ENCODE results near the gene MDH2. TPM values are rescaled to one million over a fixed set of nuclear protein-coding genes. Genes with fewer than 3 reads are reported as not detected.
A peak's percentile ranks its signal among the peaks of the same experiment; 100 is the strongest.
"Not testable (repeated sequence)": the region's sequence is repeated elsewhere in the genome, so short reads cannot be mapped to it uniquely, and the experiment has no call there.

The MDH2 gene
- total and polyA plus RNA-seq, 12 donors = 66.1 to 686 (median 441) TPM

- H3K27me3 ChIP-seq = no peaks in the 10 kb centered on the region
- peaks cover 0 to 8% (median 0%) of the 10 kb centered on the region in 9 donors for H3K4me1 ChIP-seq
- H3K27ac ChIP-seq = no peak overlapping the region
- intact Hi-C loops (cut with DNase I) = loop anchor here in 1 of 10 donors (5.0 kb wide), 1 partner anchor 475 kb away; no protein-coding TSS in a partner anchor
- no peaks in the 10 kb centered on the region for H3K36me3 ChIP-seq
- no peak for ATAC-seq
- H3K9me3 ChIP-seq = no peaks in the 10 kb centered on the region
- DNase-seq = no peak
- WGBS, 2 donors = 83 to 89% methylated on average over 5 of the region's 5 CpGs
- no peak overlapping the region for H3K4me3 ChIP-seq
- TF ChIP-seq, protein P1, sequence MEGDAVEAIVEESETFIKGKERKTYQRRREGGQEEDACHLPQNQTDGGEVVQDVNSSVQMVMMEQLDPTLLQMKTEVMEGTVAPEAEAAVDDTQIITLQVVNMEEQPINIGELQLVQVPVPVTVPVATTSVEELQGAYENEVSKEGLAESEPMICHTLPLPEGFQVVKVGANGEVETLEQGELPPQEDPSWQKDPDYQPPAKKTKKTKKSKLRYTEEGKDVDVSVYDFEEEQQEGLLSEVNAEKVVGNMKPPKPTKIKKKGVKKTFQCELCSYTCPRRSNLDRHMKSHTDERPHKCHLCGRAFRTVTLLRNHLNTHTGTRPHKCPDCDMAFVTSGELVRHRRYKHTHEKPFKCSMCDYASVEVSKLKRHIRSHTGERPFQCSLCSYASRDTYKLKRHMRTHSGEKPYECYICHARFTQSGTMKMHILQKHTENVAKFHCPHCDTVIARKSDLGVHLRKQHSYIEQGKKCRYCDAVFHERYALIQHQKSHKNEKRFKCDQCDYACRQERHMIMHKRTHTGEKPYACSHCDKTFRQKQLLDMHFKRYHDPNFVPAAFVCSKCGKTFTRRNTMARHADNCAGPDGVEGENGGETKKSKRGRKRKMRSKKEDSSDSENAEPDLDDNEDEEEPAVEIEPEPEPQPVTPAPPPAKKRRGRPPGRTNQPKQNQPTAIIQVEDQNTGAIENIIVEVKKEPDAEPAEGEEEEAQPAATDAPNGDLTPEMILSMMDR (IDR thresholded peaks at IDR 0.05) = no peak
Observed at GRCh38 chr7:76106893-76107292, 59.0 kb downstream of the MDH2 start.

GRCh38 chr7:76108540-76109233 lies 60.8 kb downstream of the MDH2 start:
- Histone ChIP-seq H3K36me3 (no peaks in the 10 kb centered on the region), H3K27me3 (no peaks in the 10 kb centered on the region), H3K4me3 (no peak overlapping the region), H3K4me1 (peaks cover 0 to 8% (median 0%) of the 10 kb centered on the region in 9 donors), H3K9me3 (no peaks in the 10 kb centered on the region), H3K27ac (no peak overlapping the region)
- 57 to 67% methylated on average over 11 of the region's 11 CpGs for WGBS, 2 donors
- ATAC-seq (peak in 5 of 8 donors; percentile 34 to 74 (median 61)), DNase-seq (peak in 1 of 2 donors; percentile 13)
- intact Hi-C loops (cut with DNase I) = loop anchor here in 1 of 10 donors (5.0 kb wide), 1 partner anchor 476 kb away; no protein-coding TSS in a partner anchor
- TF ChIP-seq, protein P1 (IDR thresholded peaks at IDR 0.05) = no peak

DNA sequence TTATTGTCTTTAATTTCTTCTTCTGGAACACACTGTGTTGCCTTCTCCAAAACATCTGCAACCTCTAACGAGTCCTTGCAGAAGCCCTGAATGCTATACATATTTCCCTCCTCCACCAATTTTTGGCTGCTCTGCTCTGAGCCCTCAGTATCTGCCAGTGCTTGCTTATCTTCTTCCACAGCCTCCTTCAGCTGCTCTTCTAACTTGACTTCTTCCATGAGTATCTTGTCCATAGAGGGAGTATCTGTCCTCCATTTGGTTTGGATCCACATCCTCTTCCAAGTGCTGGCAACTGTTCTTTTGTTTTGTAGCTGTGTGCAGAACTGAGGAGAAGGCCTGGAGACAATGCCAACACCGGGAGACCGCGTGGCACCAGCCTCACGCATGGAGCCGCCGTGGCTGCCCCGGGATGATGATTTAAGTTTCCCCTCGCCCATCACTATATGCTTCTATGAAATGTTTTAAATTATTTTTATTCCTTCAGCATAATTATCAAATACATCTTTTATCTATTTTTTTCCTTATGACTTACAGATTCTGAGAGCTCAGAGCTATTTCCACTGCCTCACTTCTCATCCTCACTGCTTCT lies 65.2 kb downstream of the MDH2 start:
- H3K27me3 ChIP-seq; H3K27ac ChIP-seq; ATAC-seq; H3K9me3 ChIP-seq; H3K36me3 ChIP-seq; H3K4me1 ChIP-seq; H3K4me3 ChIP-seq; DNase-seq; intact Hi-C loops (cut with DNase I): not testable (repeated sequence)
- WGBS, 2 donors = 82 to 84% methylated on average over 9 of the region's 9 CpGs

DNA sequence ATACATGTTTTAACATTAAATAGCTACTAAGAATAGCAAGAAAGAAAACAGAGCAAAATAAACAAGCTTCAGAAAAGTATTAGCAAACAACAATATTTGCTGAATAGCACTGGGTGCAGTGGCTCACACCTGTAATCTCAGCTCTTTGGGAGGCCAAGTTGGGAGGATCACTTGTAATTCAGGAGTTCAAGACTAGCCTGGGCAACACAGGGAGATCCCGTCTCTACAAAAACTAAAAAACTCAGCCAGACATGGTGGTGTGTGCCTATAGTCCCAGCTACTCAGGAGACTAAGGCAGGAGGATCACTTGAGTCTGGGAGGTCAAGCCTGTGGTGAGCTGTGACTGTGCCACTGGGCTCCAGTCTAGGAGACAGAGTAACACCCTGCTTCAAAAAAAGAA lies 66.8 kb downstream of the MDH2 start:
- intact Hi-C loops (cut with DNase I); ATAC-seq; H3K36me3 ChIP-seq; H3K4me1 ChIP-seq; DNase-seq; H3K27me3 ChIP-seq; H3K27ac ChIP-seq; H3K4me3 ChIP-seq; H3K9me3 ChIP-seq: not testable (repeated sequence)
- WGBS, 2 donors = 81 to 87% methylated on average over 1 of the region's 1 CpG

Other genes with a start within 250 kb of the MDH2 start
- gene CCL24, start 234.3 kb upstream of the MDH2 start, total RNA-seq = 1 to 10 TPM in 2 of 10 donors, under 1 TPM in 3, not detected in 5; 0.46 to 1.9 (median 0.72) TPM
- under 1 TPM in 1 of 2 donors, not detected in 1; 0.13 TPM for gene CCL24, start 234.3 kb upstream of the MDH2 start, polyA plus RNA-seq
- 10 to 100 TPM; 20.8 to 39.7 (median 27.4) TPM for gene RHBDD2, start 169.1 kb upstream of the MDH2 start, total RNA-seq
- 10 to 100 TPM; 28.9 to 48.1 TPM for gene RHBDD2, start 169.1 kb upstream of the MDH2 start, polyA plus RNA-seq
- gene POR, start 133.0 kb upstream of the MDH2 start, total RNA-seq = 100 to 1,000 TPM in 1 of 10 donors, 10 to 100 TPM in 9; 37.3 to 203 (median 59.3) TPM
- gene POR, start 133.0 kb upstream of the MDH2 start, polyA plus RNA-seq = 100 to 1,000 TPM; 104 to 185 TPM
- gene TMEM120A, start 53.5 kb upstream of the MDH2 start, total RNA-seq = 100 to 1,000 TPM; 132 to 192 (median 149) TPM
- 100 to 1,000 TPM; 179 to 220 TPM for gene TMEM120A, start 53.5 kb upstream of the MDH2 start, polyA plus RNA-seq
- 10 to 100 TPM; 11.0 to 30.0 (median 16.9) TPM for gene STYXL1, start 106 bp upstream of the MDH2 start, total RNA-seq
- gene STYXL1, start 106 bp upstream of the MDH2 start, polyA plus RNA-seq = 10 to 100 TPM; 41.5 to 53.9 TPM
- 10 to 100 TPM in 2 of 10 donors, 1 to 10 TPM in 8; 1.0 to 15.9 (median 3.4) TPM for gene SRRM3, start 153.8 kb downstream of the MDH2 start, total RNA-seq
- gene SRRM3, start 153.8 kb downstream of the MDH2 start, polyA plus RNA-seq = 10 to 100 TPM; 12.9 to 36.2 TPM

All from heart right ventricle (tissue), 16 donors.